Hematopoietic multipotent progenitor cell treated with erythropoietin and hydrocortisone succinate and interleukin-3 and kit ligand, for 15 days (in vitro differentiated cells): ENCODE data around the gene PRRG2.
A peak's percentile ranks its signal among the peaks of the same experiment; 100 is the strongest.

Experiments used
- DNase-seq: peaks from one replicate; pipeline ENCODE4 v3.0.0-alpha.2; 2015; ENCODE audit warnings: low spot score

Gene PRRG2

GRCh38 chr19:49640113-49640898, 59.2 kb downstream of the PRRG2 start, which contains the start of gene RRAS:
Gene RRAS (minus strand): TSS chr19:49640143. CDS start chr19:49640098, 45 bp downstream.
- peak; percentile 100 for DNase-seq
